ENCODE results near the gene PKP4.

DNA sequence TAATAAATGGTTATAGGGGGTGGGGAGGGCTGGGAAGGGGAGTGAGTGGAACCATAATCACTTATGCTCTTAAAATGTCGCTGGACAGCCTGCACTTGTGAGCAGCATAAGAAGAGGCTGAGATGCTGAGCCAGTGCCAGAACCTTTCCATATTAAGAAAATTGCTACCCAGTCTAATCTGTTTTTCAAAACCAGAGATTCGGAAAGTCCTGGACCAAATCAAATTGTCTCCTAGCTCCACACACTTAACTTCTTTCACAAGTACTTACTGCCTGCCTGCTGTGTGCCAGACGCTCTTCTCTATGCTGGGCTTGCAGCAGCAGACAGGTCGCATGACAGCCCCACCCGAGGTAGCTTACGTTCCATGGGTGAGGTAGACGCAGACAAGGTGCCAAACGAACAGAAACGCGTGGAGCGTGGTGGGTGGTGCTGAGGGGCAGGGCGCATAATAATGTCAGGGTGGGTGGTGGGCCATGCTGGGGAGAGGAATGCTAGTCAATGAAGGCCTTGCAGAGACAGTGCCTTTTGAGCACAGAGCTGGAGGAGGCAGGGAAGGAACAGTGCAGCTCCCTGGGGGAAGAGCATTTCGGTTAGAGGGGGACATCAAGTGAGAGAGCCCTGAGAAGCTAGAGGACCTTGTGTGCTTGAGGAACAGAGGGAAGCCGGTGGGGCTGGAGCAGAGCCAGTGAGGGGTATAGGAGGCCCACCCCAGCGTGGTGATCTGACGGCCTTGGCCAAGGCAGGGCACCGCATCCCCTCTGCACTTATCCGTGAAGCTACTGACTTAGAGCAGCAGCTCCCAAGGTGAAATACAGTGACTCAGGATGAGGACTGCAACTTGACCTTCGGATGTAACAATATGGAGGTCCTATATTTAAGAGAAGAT, 214.9 kb downstream of the PKP4 start:
- TF ChIP-seq, protein P1, sequence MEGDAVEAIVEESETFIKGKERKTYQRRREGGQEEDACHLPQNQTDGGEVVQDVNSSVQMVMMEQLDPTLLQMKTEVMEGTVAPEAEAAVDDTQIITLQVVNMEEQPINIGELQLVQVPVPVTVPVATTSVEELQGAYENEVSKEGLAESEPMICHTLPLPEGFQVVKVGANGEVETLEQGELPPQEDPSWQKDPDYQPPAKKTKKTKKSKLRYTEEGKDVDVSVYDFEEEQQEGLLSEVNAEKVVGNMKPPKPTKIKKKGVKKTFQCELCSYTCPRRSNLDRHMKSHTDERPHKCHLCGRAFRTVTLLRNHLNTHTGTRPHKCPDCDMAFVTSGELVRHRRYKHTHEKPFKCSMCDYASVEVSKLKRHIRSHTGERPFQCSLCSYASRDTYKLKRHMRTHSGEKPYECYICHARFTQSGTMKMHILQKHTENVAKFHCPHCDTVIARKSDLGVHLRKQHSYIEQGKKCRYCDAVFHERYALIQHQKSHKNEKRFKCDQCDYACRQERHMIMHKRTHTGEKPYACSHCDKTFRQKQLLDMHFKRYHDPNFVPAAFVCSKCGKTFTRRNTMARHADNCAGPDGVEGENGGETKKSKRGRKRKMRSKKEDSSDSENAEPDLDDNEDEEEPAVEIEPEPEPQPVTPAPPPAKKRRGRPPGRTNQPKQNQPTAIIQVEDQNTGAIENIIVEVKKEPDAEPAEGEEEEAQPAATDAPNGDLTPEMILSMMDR (conservative IDR thresholded peaks at IDR 0.05; ENCODE audit: low read depth, low read length), result no peak
- no peak for TF ChIP-seq EZH2 (IDR thresholded peaks at IDR 0.05; ENCODE audit: borderline replicate concordance, low read depth, low read length, poor library complexity, severe bottlenecking)

Measured in A673 (cell line).